ENCODE results near the gene HSFX4. TPM values are rescaled to one million over a fixed set of nuclear protein-coding genes. Genes with fewer than 3 reads are reported as not detected.

Gene HSFX4
- polyA plus RNA-seq, 6 donors from 2014 or later = not detected

Other genes starting within 250 kb of the HSFX4 start
- not detected for gene MAGEA11, start 217.5 kb upstream of the HSFX4 start, polyA plus RNA-seq (ENCODE audit: low read depth in 6 of 6)
- gene HSFX1, start 155.5 kb upstream of the HSFX4 start, polyA plus RNA-seq (ENCODE audit: low read depth in 6 of 6) = under 1 TPM in 2 of 6 donors, not detected in 4; 0.24 to 0.32 TPM
- gene MAGEA9, start 147.6 kb upstream of the HSFX4 start, polyA plus RNA-seq (ENCODE audit: low read depth in 6 of 6) = not detected
- under 1 TPM in 1 of 6 donors, not detected in 5; 0.16 TPM for gene MAGEA8, start 48.4 kb upstream of the HSFX4 start, polyA plus RNA-seq (ENCODE audit: low read depth in 6 of 6)
- 10 to 100 TPM; 10.9 to 34.8 (median 24.4) TPM for gene EOLA2, start 8.9 kb downstream of the HSFX4 start, polyA plus RNA-seq (ENCODE audit: low read depth in 6 of 6)

Measured in naive B cell (primary cell).